Measurements from ENCODE around the gene TTLL9.

Gene TTLL9

GRCh38 chr20:31966991-31967655, 96.7 kb downstream of the TTLL9 start:
- Histone ChIP-seq H3K4me1 (ENCODE audit: insufficient read depth, insufficient read length) (peaks cover 2% of the 10 kb centered on the region), H3K27me3 (ENCODE audit: insufficient read depth, insufficient read length) (peaks cover 55% of the 10 kb centered on the region), H3K4me3 (ENCODE audit: insufficient read length, low read depth) (no peak overlapping the region), H3K9me3 (ENCODE audit: insufficient read depth, low read length) (no peaks in the 10 kb centered on the region), H3K9ac (ENCODE audit: insufficient read length, low read depth) (no peak overlapping the region), H3K36me3 (ENCODE audit: insufficient read depth, insufficient read length, low read length) (no peaks in the 10 kb centered on the region)
- no peak for TF ChIP-seq ZNF274 (IDR thresholded peaks at IDR 0.05; ENCODE audit: low read depth, low read length)
- no peak for TF ChIP-seq YY1 (IDR thresholded peaks at IDR 0.05; ENCODE audit: insufficient read depth, insufficient read length)
- no peak for TF ChIP-seq SUZ12 (IDR thresholded peaks at IDR 0.05; ENCODE audit: extremely low read depth, insufficient read depth, insufficient read length)
- DNase-seq (ENCODE audit: low read depth, low spot score): no peak

- Histone ChIP-seq H3K4me1 (ENCODE audit: insufficient read depth, insufficient read length) (no peaks in the 10 kb centered on the region), H3K36me3 (ENCODE audit: insufficient read depth, insufficient read length, low read length) (no peaks in the 10 kb centered on the region), H3K9me3 (ENCODE audit: insufficient read depth, low read length) (no peaks in the 10 kb centered on the region), H3K9ac (ENCODE audit: insufficient read length, low read depth) (no peak within 1 kb of the TSS), H3K27me3 (ENCODE audit: insufficient read depth, insufficient read length) (peaks cover 55% of the 10 kb centered on the region), H3K4me3 (ENCODE audit: insufficient read length, low read depth) (peak within 1 kb of the TSS; percentile 37)
- TF ChIP-seq SUZ12 (IDR thresholded peaks at IDR 0.05; ENCODE audit: extremely low read depth, insufficient read depth, insufficient read length) (no peak), ZNF274 (IDR thresholded peaks at IDR 0.05; ENCODE audit: low read depth, low read length) (no peak), YY1 (IDR thresholded peaks at IDR 0.05; ENCODE audit: insufficient read depth, insufficient read length) (no peak)
- DNase-seq (ENCODE audit: low read depth, low spot score): no peak
Observed at GRCh38 chr20:31967830-31968249, 97.4 kb downstream of the TTLL9 start, which contains the start of gene XKR7. Gene XKR7, plus strand, starts transcription at chr20:31968151. Its CDS starts 25 bp downstream, at chr20:31968176.

- H3K4me3 ChIP-seq (ENCODE audit: insufficient read length, low read depth): peak overlapping the region; percentile 37
- H3K9me3 ChIP-seq (ENCODE audit: insufficient read depth, low read length): no peaks in the 10 kb centered on the region
- no peak for TF ChIP-seq YY1 (IDR thresholded peaks at IDR 0.05; ENCODE audit: insufficient read depth, insufficient read length)
- TF ChIP-seq SUZ12 (IDR thresholded peaks at IDR 0.05; ENCODE audit: extremely low read depth, insufficient read depth, insufficient read length): no peak
- no peak for TF ChIP-seq ZNF274 (IDR thresholded peaks at IDR 0.05; ENCODE audit: low read depth, low read length)
- peak; percentile 74 for DNase-seq (ENCODE audit: low read depth, low spot score)
- no peaks in the 10 kb centered on the region for H3K36me3 ChIP-seq (ENCODE audit: insufficient read depth, insufficient read length, low read length)
- H3K9ac ChIP-seq (ENCODE audit: insufficient read length, low read depth): no peak overlapping the region
- H3K27me3 ChIP-seq (ENCODE audit: insufficient read depth, insufficient read length): peaks cover 55% of the 10 kb centered on the region
- no peaks in the 10 kb centered on the region for H3K4me1 ChIP-seq (ENCODE audit: insufficient read depth, insufficient read length)
Observed at GRCh38 chr20:31968291-31969126, 98.1 kb downstream of the TTLL9 start.

GRCh38 chr20:31969991-31970390, 99.6 kb downstream of the TTLL9 start:
- TF ChIP-seq YY1 (IDR thresholded peaks at IDR 0.05; ENCODE audit: insufficient read depth, insufficient read length) (no peak), SUZ12 (IDR thresholded peaks at IDR 0.05; ENCODE audit: extremely low read depth, insufficient read depth, insufficient read length) (no peak), ZNF274 (IDR thresholded peaks at IDR 0.05; ENCODE audit: low read depth, low read length) (no peak)
- no peaks in the 10 kb centered on the region for H3K9me3 ChIP-seq (ENCODE audit: insufficient read depth, low read length)
- no peaks in the 10 kb centered on the region for H3K36me3 ChIP-seq (ENCODE audit: insufficient read depth, insufficient read length, low read length)
- no peak overlapping the region for H3K9ac ChIP-seq (ENCODE audit: insufficient read length, low read depth)
- DNase-seq (ENCODE audit: low read depth, low spot score): no peak
- no peak overlapping the region for H3K4me3 ChIP-seq (ENCODE audit: insufficient read length, low read depth)
- peaks cover under 1% of the 10 kb centered on the region for H3K4me1 ChIP-seq (ENCODE audit: insufficient read depth, insufficient read length)
- H3K27me3 ChIP-seq (ENCODE audit: insufficient read depth, insufficient read length): peaks cover 54% of the 10 kb centered on the region

- Histone ChIP-seq H3K36me3 (ENCODE audit: insufficient read depth, insufficient read length, low read length) (no peaks in the 10 kb centered on the region), H3K27me3 (ENCODE audit: insufficient read depth, insufficient read length) (peaks cover 31% of the 10 kb centered on the region), H3K4me3 (ENCODE audit: insufficient read length, low read depth) (no peak overlapping the region), H3K9ac (ENCODE audit: insufficient read length, low read depth) (no peak overlapping the region), H3K4me1 (ENCODE audit: insufficient read depth, insufficient read length) (peaks cover 5% of the 10 kb centered on the region), H3K9me3 (ENCODE audit: insufficient read depth, low read length) (no peaks in the 10 kb centered on the region)
- TF ChIP-seq ZNF274 (IDR thresholded peaks at IDR 0.05; ENCODE audit: low read depth, low read length): no peak
- no peak for TF ChIP-seq SUZ12 (IDR thresholded peaks at IDR 0.05; ENCODE audit: extremely low read depth, insufficient read depth, insufficient read length)
- TF ChIP-seq YY1 (IDR thresholded peaks at IDR 0.05; ENCODE audit: insufficient read depth, insufficient read length): no peak
- no peak for DNase-seq (ENCODE audit: low read depth, low spot score)
Observed at GRCh38 chr20:31972471-31973021, 102.1 kb downstream of the TTLL9 start.

- H3K9ac ChIP-seq (ENCODE audit: insufficient read length, low read depth): no peak overlapping the region
- H3K36me3 ChIP-seq (ENCODE audit: insufficient read depth, insufficient read length, low read length): no peaks in the 10 kb centered on the region
- peaks cover 20% of the 10 kb centered on the region for H3K27me3 ChIP-seq (ENCODE audit: insufficient read depth, insufficient read length)
- TF ChIP-seq ZNF274 (IDR thresholded peaks at IDR 0.05; ENCODE audit: low read depth, low read length) (no peak), SUZ12 (IDR thresholded peaks at IDR 0.05; ENCODE audit: extremely low read depth, insufficient read depth, insufficient read length) (no peak), YY1 (IDR thresholded peaks at IDR 0.05; ENCODE audit: insufficient read depth, insufficient read length) (no peak)
- no peaks in the 10 kb centered on the region for H3K9me3 ChIP-seq (ENCODE audit: insufficient read depth, low read length)
- peaks cover 5% of the 10 kb centered on the region for H3K4me1 ChIP-seq (ENCODE audit: insufficient read depth, insufficient read length)
- DNase-seq (ENCODE audit: low read depth, low spot score): no peak
- no peak overlapping the region for H3K4me3 ChIP-seq (ENCODE audit: insufficient read length, low read depth)
Observed at GRCh38 chr20:31974296-31974695, 103.9 kb downstream of the TTLL9 start.

Data from NT2/D1 (cell line).